HG02798 (cell line): ENCODE data around the gene OR2T1.
"Not testable (repeated sequence)": the region's sequence is repeated elsewhere in the genome, so short reads cannot be mapped to it uniquely, and the experiment has no call there.

Source experiments
- ATAC-seq: cut with Tn5 transposase; IDR thresholded peaks from one replicate; pipeline ENCODE4 v1.9.1; 2021; ENCODE audit warnings: mild to moderate bottlenecking; ENCODE audit not compliant: unreplicated experiment, poor library complexity

OR2T1 gene, protein sequence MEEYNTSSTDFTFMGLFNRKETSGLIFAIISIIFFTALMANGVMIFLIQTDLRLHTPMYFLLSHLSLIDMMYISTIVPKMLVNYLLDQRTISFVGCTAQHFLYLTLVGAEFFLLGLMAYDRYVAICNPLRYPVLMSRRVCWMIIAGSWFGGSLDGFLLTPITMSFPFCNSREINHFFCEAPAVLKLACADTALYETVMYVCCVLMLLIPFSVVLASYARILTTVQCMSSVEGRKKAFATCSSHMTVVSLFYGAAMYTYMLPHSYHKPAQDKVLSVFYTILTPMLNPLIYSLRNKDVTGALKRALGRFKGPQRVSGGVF

GRCh38 chr1:248402748-248403147 is at the start of gene OR2T1:
Gene OR2T1 (plus strand): TSS chr1:248403048. CDS start chr1:248406148, 3,100 bp downstream.
- ATAC-seq: no peak

DNA sequence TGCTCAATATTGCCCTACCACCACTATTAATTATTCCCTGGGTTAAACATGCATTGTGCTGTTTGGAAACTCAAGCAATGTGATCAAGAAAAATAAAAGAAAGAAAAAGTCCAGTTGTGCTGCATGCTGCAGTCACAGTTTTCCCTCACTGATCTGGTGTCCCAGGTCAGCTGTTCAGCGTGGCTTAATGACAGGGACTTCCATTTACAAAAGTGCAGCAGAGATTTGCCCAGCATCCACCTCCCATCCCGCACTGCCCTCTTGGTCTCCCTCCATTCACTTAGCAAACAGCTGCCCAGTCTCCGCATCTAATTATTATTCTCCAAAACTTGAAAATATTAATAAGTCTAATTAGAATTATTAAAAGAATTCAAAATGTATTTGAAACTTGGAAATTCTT is 43.4 kb upstream of the OR2T1 start:
- ATAC-seq: no peak

- no peak for ATAC-seq
These were observed 41.6 kb upstream of the OR2T1 start, which contains the start of gene OR2T4 for GRCh38 chr1:248361121-248361715. Gene OR2T4 (plus strand): TSS chr1:248361665. CDS start chr1:248361665, 0 bp downstream.

DNA sequence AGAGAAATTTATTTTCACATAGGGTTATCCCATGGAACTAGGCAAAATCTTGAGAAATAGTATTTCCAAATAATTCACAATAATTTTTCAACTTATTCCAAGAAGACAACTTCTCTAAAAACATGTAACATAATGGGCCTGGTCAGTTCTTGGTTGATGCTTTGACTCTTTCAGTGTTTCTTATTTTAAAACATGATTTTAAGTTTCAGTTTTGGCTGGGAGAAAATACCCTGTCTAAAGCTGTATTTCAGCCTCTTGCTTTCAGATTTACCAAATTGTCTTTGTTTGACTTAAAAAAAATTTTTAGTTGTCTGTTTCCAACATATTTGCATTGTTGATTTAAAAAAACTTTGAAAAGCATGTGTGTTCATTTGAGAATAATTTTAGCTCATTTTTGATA is 36.2 kb upstream of the OR2T1 start:
- ATAC-seq: no peak

- peak; percentile 49 for ATAC-seq
These were observed 30.5 kb upstream of the OR2T1 start for GRCh38 chr1:248372394-248372793.

- ATAC-seq: no peak
These were observed 29.1 kb upstream of the OR2T1 start for GRCh38 chr1:248373761-248374160.

DNA sequence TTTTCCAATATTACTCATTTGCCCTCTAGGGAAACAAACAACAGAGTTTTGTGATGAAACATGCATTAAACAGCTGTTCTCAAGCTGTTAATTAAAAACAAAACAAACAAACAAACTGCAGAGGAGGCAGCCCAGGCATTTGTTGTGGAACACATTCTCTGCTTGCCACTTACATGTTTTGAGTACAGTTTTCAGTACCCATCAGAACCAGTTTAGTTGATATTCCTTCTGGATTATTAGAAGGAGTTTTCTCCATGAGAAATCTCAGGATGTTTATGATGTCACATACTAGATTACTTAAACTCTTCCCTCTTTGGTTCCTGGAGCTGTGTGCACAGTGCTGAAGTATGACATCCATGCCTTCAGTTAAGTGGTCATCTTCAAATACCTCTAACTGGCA is 27.4 kb upstream of the OR2T1 start, which contains the start of gene OR2T6:
Gene OR2T6 (plus strand): TSS at position 301 of the 400 bp plus-strand sequence. CDS start 11,863 bp downstream, outside the sequence.
- no peak for ATAC-seq

DNA sequence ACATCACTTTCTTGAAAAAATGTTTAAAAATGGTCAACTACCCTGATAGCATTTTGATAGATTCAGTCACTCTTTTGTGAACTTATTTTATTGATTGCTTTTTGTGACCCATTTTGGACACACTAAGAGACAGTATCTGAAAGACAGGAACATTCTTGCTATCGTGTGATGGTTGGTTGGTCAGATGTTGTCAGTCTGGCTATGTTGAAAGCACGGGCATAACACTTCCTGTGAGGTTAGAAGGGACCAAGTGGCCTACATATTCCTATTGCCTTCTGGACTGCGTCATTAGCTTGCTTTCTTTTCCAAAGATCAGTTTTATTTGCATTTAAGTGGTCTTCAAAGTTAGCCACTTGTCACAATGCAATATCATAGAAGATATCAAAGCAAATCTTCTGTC is 25.9 kb upstream of the OR2T1 start:
- ATAC-seq: no peak

- ATAC-seq: no peak
These were observed 22.0 kb upstream of the OR2T1 start for GRCh38 chr1:248380854-248381253.

DNA sequence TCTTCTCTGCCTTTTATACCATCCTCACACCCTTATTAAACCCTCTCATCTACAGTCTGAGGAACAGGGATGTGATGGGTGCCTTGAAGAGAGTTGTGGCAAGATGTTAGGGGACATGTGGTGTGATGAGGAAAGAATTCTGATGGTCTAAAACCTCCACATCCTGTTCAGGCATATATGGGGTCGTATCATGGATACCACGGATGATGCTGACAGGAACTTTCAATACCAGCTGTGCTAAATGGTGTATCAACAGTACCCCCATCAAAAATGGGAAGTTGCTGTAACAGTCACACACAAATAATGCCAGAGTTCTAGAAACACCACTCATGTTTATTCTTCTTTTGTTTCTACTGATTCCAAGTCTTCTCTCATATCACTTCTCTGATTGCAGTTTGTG is 14.4 kb upstream of the OR2T1 start:
- ATAC-seq: no peak

DNA sequence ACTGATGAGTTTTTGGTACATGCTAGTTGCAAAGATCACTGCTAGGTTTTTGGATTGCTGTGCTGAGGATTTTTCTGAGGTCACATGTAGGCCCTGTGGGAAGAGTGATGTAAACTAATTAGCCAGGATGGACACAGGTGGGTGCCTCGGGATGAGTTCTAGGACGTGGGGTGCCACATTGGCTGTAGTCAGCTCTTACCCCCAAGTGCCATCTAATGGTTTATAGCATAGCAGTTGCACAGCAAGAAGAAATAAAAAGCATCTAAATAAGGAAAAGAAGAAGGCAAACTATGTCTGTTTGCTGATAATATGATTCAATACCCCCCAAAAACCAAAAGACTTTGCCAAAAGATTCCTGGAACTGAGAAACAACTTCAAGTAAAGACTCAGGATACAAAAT is 9.8 kb upstream of the OR2T1 start:
- ATAC-seq: no peak

DNA sequence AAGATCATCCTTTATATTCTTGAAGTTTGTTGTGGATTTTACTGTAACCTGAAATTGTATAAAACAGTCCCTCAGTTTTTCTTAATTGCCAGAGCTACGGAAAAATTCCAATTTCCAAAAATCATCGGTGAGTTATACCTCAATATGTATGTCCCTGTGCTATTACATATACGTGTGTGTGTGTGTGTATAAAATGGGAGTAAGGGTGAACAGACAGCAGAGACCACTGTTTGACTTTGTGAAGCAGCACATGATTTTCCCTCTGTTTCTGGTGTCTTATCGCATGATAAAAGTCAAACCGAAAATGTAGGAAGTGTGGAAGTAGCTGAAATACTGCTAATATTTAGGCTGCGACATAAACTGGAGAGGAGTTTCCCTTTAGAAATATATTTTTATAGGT is 1.2 kb downstream of the OR2T1 start:
- no peak for ATAC-seq

GRCh38 chr1:248406721-248407692 is 4.2 kb downstream of the OR2T1 start:
- ATAC-seq: peak; percentile 75

DNA sequence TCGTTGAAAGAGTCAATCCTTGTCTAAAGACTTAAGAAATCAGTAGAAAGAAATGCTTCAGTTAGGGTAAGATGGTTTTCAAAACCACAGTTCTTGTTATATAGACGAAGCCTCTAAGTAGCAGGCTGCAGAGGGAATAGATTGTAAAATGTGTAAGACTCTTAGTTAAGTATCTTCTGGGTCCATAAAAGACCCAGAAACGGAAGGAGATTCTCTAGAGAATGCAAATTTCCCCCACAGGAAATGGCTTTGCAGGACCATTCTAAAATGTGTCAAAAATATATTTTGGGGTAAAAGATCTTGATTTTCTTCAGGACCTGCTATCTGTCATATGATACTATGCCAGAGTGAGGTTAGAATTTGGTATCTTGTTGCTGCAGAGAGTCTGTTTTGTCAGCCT is 13.4 kb downstream of the OR2T1 start:
- ATAC-seq: no peak

DNA sequence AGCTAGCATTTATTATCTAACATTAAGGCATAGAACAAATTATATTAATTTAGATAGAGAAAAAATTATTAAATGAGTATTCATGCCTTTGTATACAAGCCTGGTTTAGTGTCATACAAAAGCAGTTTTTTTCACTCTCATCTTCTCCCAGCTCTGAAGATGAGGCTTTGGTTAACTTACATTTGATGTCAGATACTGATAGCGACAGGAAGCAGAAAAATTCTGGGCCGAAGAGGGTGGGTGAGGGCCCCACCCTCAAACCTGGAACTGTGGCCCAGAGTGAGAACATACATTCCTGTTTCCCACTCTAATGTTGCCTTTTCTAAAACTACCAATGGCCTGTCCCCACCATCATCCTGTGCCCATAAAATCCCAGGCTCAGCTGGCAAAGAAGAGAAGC is 15.0 kb downstream of the OR2T1 start:
- no peak for ATAC-seq

- no peak for ATAC-seq
These were observed 18.5 kb downstream of the OR2T1 start for GRCh38 chr1:248421384-248421783.

GRCh38 chr1:248427526-248428191 is 24.8 kb downstream of the OR2T1 start:
- ATAC-seq: peak; percentile 53

GRCh38 chr1:248428192-248428533 is 25.3 kb downstream of the OR2T1 start:
- ATAC-seq: peak; percentile 97

GRCh38 chr1:248431683-248432082 is 28.8 kb downstream of the OR2T1 start:
- ATAC-seq: not testable (repeated sequence)

- not testable (repeated sequence) for ATAC-seq
These were observed 29.4 kb downstream of the OR2T1 start for GRCh38 chr1:248432201-248432600.
